Transverse colon (tissue), 4 donors: Measurements from ENCODE around the gene KANSL3. TPM values are rescaled to one million over a fixed set of nuclear protein-coding genes. Genes with fewer than 3 reads are reported as not detected.

Experiments used
- DNase-seq: peaks from one replicate; pipeline ENCODE4 v3.0.0-alpha.2; 2019
- H3K27ac ChIP-seq, 4 donors: fragments of 200-600 bp; sonication (generic); 2 replicates each; pipeline ENCODE4 v1.5.1; 2016 to 2018; ENCODE audit warnings: inconsistent platforms in 4 of 4
- H3K27me3 ChIP-seq: fragments of 200-600 bp; sonication (generic); 2 replicates; pipeline ENCODE4 v1.5.1; 2017; ENCODE audit warnings: inconsistent platforms
- H3K36me3 ChIP-seq, 4 donors: fragments of 200-600 bp; sonication (generic); 2 replicates each; pipeline ENCODE4 v1.5.1; 2017 to 2019; ENCODE audit warnings: inconsistent platforms in 4 of 4
- H3K4me1 ChIP-seq, 4 donors: fragments of 200-600 bp; sonication (generic); 2 replicates each; pipeline ENCODE4 v1.5.1; 2017 to 2020; ENCODE audit warnings: inconsistent platforms in 4 of 4
- H3K4me3 ChIP-seq, 4 donors: fragments of 200-600 bp; sonication (generic); 1 replicate in 1 of 4; 2 replicates in 3 of 4; pipeline versions ENCODE4 v1.5.1 to v1.6.1; 2017 to 2019; ENCODE audit warnings: inconsistent platforms in 4 of 4
- H3K9me3 ChIP-seq, 2 donors: fragments of 200-600 bp; sonication (generic); 2 replicates each; pipeline ENCODE4 v1.5.1; 2017 to 2019; ENCODE audit warnings: inconsistent platforms in 2 of 2
- CTCF ChIP-seq, 5 experiments: fragments of 200-600 bp in 3 of 5; fragments of 450-650 bp in 2 of 5; sonication (generic) in 3 of 5; IDR thresholded peaks; 1 replicate in 2 of 5; 2 replicates in 3 of 5; pipeline ENCODE4 v1.5.1; 2016 to 2017; ENCODE audit warnings: antibody characterized with exemption in 5 of 5, inconsistent platforms in 3 of 5, mild to moderate bottlenecking in 2 of 5, moderate library complexity in 1 of 5
- EP300 ChIP-seq: sonication (generic); formaldehyde crosslinking; IDR thresholded peaks from one replicate; pipeline ENCODE4 v1.6.1; 2017; ENCODE audit warnings: antibody characterized with exemption, low read depth
- POLR2A ChIP-seq: fragments of 450-650 bp; IDR thresholded peaks from one replicate; pipeline ENCODE4 v1.6.1; 2016; ENCODE audit warnings: antibody characterized with exemption, mild to moderate bottlenecking, moderate library complexity
- POLR2AphosphoS5 ChIP-seq, 3 donors: sonication (generic); formaldehyde crosslinking; IDR thresholded peaks; one replicate each; pipeline ENCODE4 v1.6.1; 2016; ENCODE audit warnings: antibody characterized with exemption in 3 of 3
- WGBS, 2 donors: methylation state at CpG; one replicate each; pipeline ENCODE4 v1.1.5; 2018; ENCODE audit warnings: low coverage in 1 of 2; 5-methylcytosine and 5-hydroxymethylcytosine counted together
- in situ Hi-C, 4 donors: fragments of 200-750 bp; cut with MboI; loops; one replicate each; pipeline versions ENCODE4 v1.15.0 to v1.15.1; 2017; ENCODE audit warnings: low sequenced_read_pairs in 3 of 4, low pct_ligation_motif_present in 1 of 4, low pct_unique_long_range_greater_than_20kb in 1 of 4
- intact Hi-C: fragments of 100-400 bp; cut with DNase I; formaldehyde crosslinking; loops from one replicate; pipeline ENCODE4 v1.15.1; 2023; ENCODE audit warnings: low total_unique reads
- total RNA-seq, 4 donors: library from RNA; depleted of rRNA; stranded (reverse); fragments of >200 nt; gene quantifications; one replicate each; pipeline ENCODE4 v1.1.0, GENCODE V29; 2016

The KANSL3 gene
- total RNA-seq, 4 donors from 2014 or later = 45.6 to 59.9 (median 53.4) TPM

- intact Hi-C loops (no loop called here), in situ Hi-C loops (no loop called here)
- no peak overlapping the region for H3K4me3 ChIP-seq
- no peak for TF ChIP-seq POLR2A
- TF ChIP-seq CTCF (IDR thresholded peaks at IDR 0.05) = no peak
- no peak for TF ChIP-seq EP300
- peaks cover 0 to 6% (median 0%) of the 10 kb centered on the region in 4 donors for H3K4me1 ChIP-seq
- no peak for DNase-seq
- 83% methylated on average over 2 to 8 of the region's 8 CpGs for WGBS, 2 donors
- peaks cover 0 to 63% (median 33%) of the 10 kb centered on the region in 4 donors for H3K36me3 ChIP-seq
- no peaks in the 10 kb centered on the region for H3K9me3 ChIP-seq
- H3K27me3 ChIP-seq = no peaks in the 10 kb centered on the region
- H3K27ac ChIP-seq = peak overlapping the region in 3 of 4 donors; percentile 15 to 29 (median 19)
Observed at GRCh38 chr2:96601382-96602292, 36.5 kb downstream of the KANSL3 start.

GRCh38 chr2:96599941-96600340 is 38.2 kb downstream of the KANSL3 start:
- peaks cover 0 to 68% (median 35%) of the 10 kb centered on the region in 4 donors for H3K36me3 ChIP-seq
- no peaks in the 10 kb centered on the region for H3K27me3 ChIP-seq
- H3K4me1 ChIP-seq = peaks cover 0 to 6% (median 0%) of the 10 kb centered on the region in 4 donors
- 85 to 92% methylated on average over 2 of the region's 2 CpGs for WGBS, 2 donors
- TF ChIP-seq CTCF (IDR thresholded peaks at IDR 0.05) (no peak), EP300 (no peak), POLR2A (no peak), POLR2AphosphoS5 (IDR thresholded peaks at IDR 0.05) (no peak)
- H3K9me3 ChIP-seq = no peaks in the 10 kb centered on the region
- no peak overlapping the region for H3K4me3 ChIP-seq
- no peak overlapping the region for H3K27ac ChIP-seq
- DNase-seq = no peak
- in situ Hi-C loops (no loop called here), intact Hi-C loops (no loop called here)

GRCh38 chr2:96596596-96596995 is 41.5 kb downstream of the KANSL3 start:
- H3K27me3 ChIP-seq = no peaks in the 10 kb centered on the region
- DNase-seq = no peak
- H3K4me3 ChIP-seq = no peak overlapping the region
- in situ Hi-C loops (no loop called here), intact Hi-C loops (no loop called here)
- TF ChIP-seq CTCF (IDR thresholded peaks at IDR 0.05) = no peak
- no peak for TF ChIP-seq EP300
- TF ChIP-seq POLR2AphosphoS5 (IDR thresholded peaks at IDR 0.05) = no peak
- TF ChIP-seq POLR2A = no peak
- peaks cover 0 to 71% (median 32%) of the 10 kb centered on the region in 4 donors for H3K36me3 ChIP-seq
- H3K9me3 ChIP-seq = no peaks in the 10 kb centered on the region
- H3K4me1 ChIP-seq = no peaks in the 10 kb centered on the region
- H3K27ac ChIP-seq = no peak overlapping the region

GRCh38 chr2:96594691-96595152 is 43.4 kb downstream of the KANSL3 start:
- in situ Hi-C loops = no loop called here
- intact Hi-C loops = no loop called here
- WGBS, 2 donors = 85% methylated on average over 5 of the region's 5 CpGs; no CpG with 5 or more reads in 1 of the 2 donors
- H3K27me3 ChIP-seq = no peaks in the 10 kb centered on the region
- TF ChIP-seq POLR2A = no peak
- no peak for TF ChIP-seq EP300
- TF ChIP-seq CTCF (IDR thresholded peaks at IDR 0.05) = no peak
- TF ChIP-seq POLR2AphosphoS5 (IDR thresholded peaks at IDR 0.05) = no peak
- H3K27ac ChIP-seq = peak overlapping the region in 1 of 4 donors; percentile 3
- no peaks in the 10 kb centered on the region for H3K4me1 ChIP-seq
- H3K4me3 ChIP-seq = no peak overlapping the region
- no peak for DNase-seq
- no peaks in the 10 kb centered on the region for H3K9me3 ChIP-seq
- peaks cover 0 to 64% (median 24%) of the 10 kb centered on the region in 4 donors for H3K36me3 ChIP-seq
